GM23248 (cell line): Measurements from ENCODE around the gene BHLHA15. TPM values are rescaled to one million over a fixed set of nuclear protein-coding genes. Genes with fewer than 3 reads are reported as not detected.

Experiments
- DNase-seq: peaks from one replicate; pipeline ENCODE4 v3.0.0-alpha.2; 2015
- H2AFZ ChIP-seq: fragments of 200-600 bp; sonication (generic); 2 replicates; pipeline ENCODE4 v1.6.1; 2016; ENCODE audit warnings: antibody characterized with exemption
- H3F3A ChIP-seq: fragments of 200-600 bp; sonication (generic); 2 replicates; pipeline ENCODE4 v1.6.1; 2016; ENCODE audit warnings: mild to moderate bottlenecking, antibody characterized with exemption, mixed run types; ENCODE audit not compliant: insufficient read depth
- H3K27ac ChIP-seq: fragments of 200-600 bp; sonication (generic); 2 replicates; pipeline ENCODE4 v1.5.1; 2016; ENCODE audit warnings: mild to moderate bottlenecking
- H3K27me3 ChIP-seq: fragments of 200-600 bp; sonication (generic); replicated peaks from 2 replicates; pipeline ENCODE4 v1.6.1; 2016; ENCODE audit warnings: mild to moderate bottlenecking; ENCODE audit not compliant: insufficient read depth
- H3K36me3 ChIP-seq: fragments of 200-600 bp; sonication (generic); 2 replicates; pipeline ENCODE4 v1.6.1; 2016; ENCODE audit warnings: low read depth, mild to moderate bottlenecking
- H3K4me1 ChIP-seq: fragments of 200-600 bp; sonication (generic); 2 replicates; pipeline ENCODE4 v1.6.1; 2016; ENCODE audit warnings: mild to moderate bottlenecking; ENCODE audit not compliant: insufficient read depth
- H3K4me2 ChIP-seq: fragments of 200-600 bp; sonication (generic); one replicate; pipeline ENCODE4 v1.6.1; 2016; ENCODE audit warnings: mild to moderate bottlenecking; ENCODE audit not compliant: unreplicated experiment
- H3K4me3 ChIP-seq: fragments of 200-600 bp; sonication (generic); 2 replicates; pipeline ENCODE4 v1.5.1; 2016; ENCODE audit warnings: mild to moderate bottlenecking
- H3K79me2 ChIP-seq: fragments of 200-600 bp; sonication (generic); 2 replicates; pipeline ENCODE4 v1.6.1; 2016; ENCODE audit warnings: mild to moderate bottlenecking; ENCODE audit not compliant: insufficient read depth
- H3K9ac ChIP-seq: fragments of 200-600 bp; sonication (generic); 2 replicates; pipeline ENCODE4 v1.6.1; 2016; ENCODE audit warnings: mild to moderate bottlenecking
- H3K9me2 ChIP-seq: fragments of 200-600 bp; sonication (generic); 2 replicates; pipeline ENCODE4 v1.6.1; 2016; ENCODE audit warnings: mixed run types, mild to moderate bottlenecking, moderate library complexity; ENCODE audit not compliant: insufficient read depth
- H3K9me3 ChIP-seq: fragments of 200-600 bp; sonication (generic); one replicate; pipeline ENCODE4 v1.6.1; 2017; ENCODE audit warnings: low read depth
- H4K20me1 ChIP-seq: fragments of 200-600 bp; sonication (generic); 2 replicates; pipeline ENCODE4 v1.6.0; 2016; ENCODE audit not compliant: insufficient read depth
- EZH2 ChIP-seq: fragments of 200-600 bp; sonication (generic); IDR thresholded peaks from 2 replicates; pipeline ENCODE4 v1.6.1; 2018; ENCODE audit warnings: antibody characterized with exemption, mild to moderate bottlenecking; ENCODE audit not compliant: insufficient read depth, poor library complexity, severe bottlenecking
- EZH2phosphoT487 ChIP-seq: fragments of 200-600 bp; sonication (generic); IDR thresholded peaks from 2 replicates; pipeline ENCODE4 v1.6.1; 2018; ENCODE audit warnings: antibody characterized with exemption, moderate library complexity, mild to moderate bottlenecking, low read depth; ENCODE audit not compliant: insufficient read depth
- WGBS, 2 experiments: methylation state at CpG; one replicate each; pipeline ENCODE4 v1.1.6; 2015 to 2017; ENCODE audit warnings: low lambda C conversion rate in 2 of 2, low coverage in 1 of 2; ENCODE audit errors: missing lambda C conversion rate in 2 of 2; 5-methylcytosine and 5-hydroxymethylcytosine counted together
- in situ Hi-C: fragments of 300-500 bp; cut with MboI; formaldehyde crosslinking; loops from 2 replicates; pipeline ENCODE4 v1.15.0; 2020
- polyA plus RNA-seq: library from polyadenylated mRNA; unstranded; fragments of >200 nt; fragmentation: Nextera tagmentation; extraction: Ambion mirVana; gene quantifications from 2 replicates; pipeline ENCODE4 v1.2.1, GENCODE V29; 2016
- total RNA-seq: library from RNA; depleted of rRNA; stranded (reverse); fragments of >200 nt; shearing (Covaris generic); gene quantifications from 2 replicates; pipeline ENCODE4 v1.2.3, GENCODE V29; 2014

BHLHA15 gene
- total and polyA plus RNA-seq, 2 experiments from 2014 or later, result not detected

DNA sequence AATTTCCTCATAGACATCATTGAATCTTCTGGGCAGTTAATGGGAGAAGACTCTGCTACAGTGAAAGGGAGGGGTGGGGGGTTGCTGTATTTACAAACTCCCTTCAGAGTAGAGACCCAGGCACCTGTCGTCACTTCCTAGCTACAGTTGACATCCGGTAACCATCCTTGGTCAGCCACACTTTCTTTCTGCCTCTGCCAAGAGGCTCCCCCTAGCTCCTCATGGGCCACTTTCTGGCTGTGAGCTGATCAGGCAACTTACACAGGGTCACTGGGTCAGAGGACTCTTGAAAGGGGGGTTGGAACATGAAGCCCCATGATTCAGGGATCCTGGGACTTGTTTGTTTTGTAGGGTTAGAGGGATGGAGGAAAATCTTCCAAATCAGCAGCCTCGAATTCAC lies 39.5 kb downstream of the BHLHA15 start:
- Histone ChIP-seq H3K4me1 (peaks cover 4% of the 10 kb centered on the region; the same call in 1 of the 2 replicates), H3K9me3 (no peaks in the 10 kb centered on the region), H4K20me1 (no peaks in the 10 kb centered on the region), H2AFZ (no peak overlapping the region), H3K4me2 (no peak overlapping the region), H3K27ac (no peak overlapping the region), H3K36me3 (no peaks in the 10 kb centered on the region), H3K79me2 (peaks cover 47% of the 10 kb centered on the region), H3K27me3 (no peaks in the 10 kb centered on the region), H3K9me2 (no peaks in the 10 kb centered on the region), H3K9ac (0 out of 2 replicates have a peak overlapping the region, but pooled peaks have one; percentile 84), H3F3A (no peaks in the 10 kb centered on the region), H3K4me3 (no peak overlapping the region)
- 83 to 93% methylated on average over 3 of the region's 3 CpGs for WGBS, 2 experiments
- TF ChIP-seq EZH2 (no peak), EZH2phosphoT487 (no peak)
- in situ Hi-C loops, result no loop called here
- DNase-seq, result no peak

DNA sequence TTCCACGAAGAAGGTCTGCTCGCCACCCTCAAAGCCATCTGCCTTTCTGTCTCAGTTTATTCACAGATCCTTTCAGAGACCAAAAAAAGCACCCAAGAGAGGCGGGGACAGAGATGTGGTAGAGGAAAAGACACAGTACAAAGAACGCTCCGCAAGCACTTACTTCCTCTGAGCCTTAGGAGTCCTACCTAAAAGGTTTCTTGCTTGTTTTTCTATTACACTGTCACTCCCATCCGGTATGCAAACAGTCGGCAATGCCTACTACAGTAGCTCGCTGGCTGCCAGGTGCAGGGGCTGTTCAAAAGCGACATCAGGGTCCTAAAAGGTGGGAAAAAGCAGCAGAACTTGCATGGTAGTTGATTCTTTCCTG lies 40.0 kb downstream of the BHLHA15 start:
- WGBS, 2 experiments, result 50 to 51% methylated on average over 9 of the region's 9 CpGs
- no peaks in the 10 kb centered on the region for H4K20me1 ChIP-seq
- H3K36me3 ChIP-seq, result no peaks in the 10 kb centered on the region
- no peaks in the 10 kb centered on the region for H3F3A ChIP-seq
- no peak for DNase-seq
- no peaks in the 10 kb centered on the region for H3K9me3 ChIP-seq
- H3K4me2 ChIP-seq, result peak overlapping the region; percentile 79
- peaks cover 47% of the 10 kb centered on the region for H3K79me2 ChIP-seq
- no peak overlapping the region for H3K27ac ChIP-seq
- no peaks in the 10 kb centered on the region for H3K9me2 ChIP-seq
- in situ Hi-C loops, result no loop called here
- no peaks in the 10 kb centered on the region for H3K27me3 ChIP-seq
- peak overlapping the region; percentile 96 for H3K4me3 ChIP-seq
- H3K9ac ChIP-seq, result peak overlapping the region; percentile 84
- H2AFZ ChIP-seq, result peak overlapping the region; percentile 96; the same call in 1 of the 2 replicates
- peaks cover 4% of the 10 kb centered on the region; the same call in 1 of the 2 replicates for H3K4me1 ChIP-seq
- no peak for TF ChIP-seq EZH2
- TF ChIP-seq EZH2phosphoT487, result no peak

DNA sequence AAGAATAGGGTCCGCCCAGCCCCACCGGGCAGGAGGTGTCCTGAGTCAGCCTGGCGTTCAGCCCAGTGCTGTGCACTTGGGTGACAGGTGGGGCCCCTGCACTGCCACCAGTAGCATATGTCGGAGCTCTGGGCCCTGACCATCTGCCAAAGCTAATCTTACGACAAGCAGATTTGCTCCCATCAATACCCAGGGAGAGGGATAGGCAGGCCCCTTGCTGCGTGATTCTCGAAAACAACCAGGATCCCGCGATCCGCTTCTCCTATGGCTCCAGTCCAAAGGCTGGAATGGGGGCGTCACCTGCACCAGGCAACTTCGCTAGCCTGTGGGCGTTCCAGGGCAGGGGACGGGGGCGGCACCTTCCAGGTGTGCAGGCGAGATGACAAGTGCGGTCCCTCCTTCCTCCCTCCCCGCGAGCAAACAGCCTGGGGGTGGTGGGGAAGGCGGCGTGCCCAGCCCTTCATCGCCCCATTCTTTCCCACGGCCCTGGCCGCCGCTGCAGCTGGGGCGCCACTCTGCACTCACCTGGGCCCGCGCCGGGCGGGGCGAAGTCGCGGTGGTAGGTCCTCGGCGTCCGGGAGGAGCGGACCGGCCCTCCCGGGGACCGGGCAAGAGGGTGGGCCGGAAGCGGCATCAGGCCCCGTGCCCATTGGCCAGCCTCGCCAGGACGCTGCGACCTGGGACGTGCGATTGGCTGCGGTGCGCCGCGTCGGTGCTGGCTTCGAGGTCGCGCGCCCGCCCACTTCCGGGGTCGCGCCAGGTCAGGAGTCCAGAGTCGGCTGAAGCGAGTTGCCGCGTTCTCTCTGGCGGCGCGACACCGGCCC lies 40.6 kb downstream of the BHLHA15 start, which contains the start of gene TECPR1:
TECPR1 (minus strand) TSS at position 632 of the 824 bp plus-strand sequence. CDS start 6,086 bp downstream, outside the sequence.
- peak within 1 kb of the TSS; percentile 96 for H2AFZ ChIP-seq
- peak within 1 kb of the TSS; percentile 79 for H3K4me2 ChIP-seq
- no peaks in the 10 kb centered on the region for H3K36me3 ChIP-seq
- in situ Hi-C loops, result no loop called here
- peaks cover 47% of the 10 kb centered on the region for H3K79me2 ChIP-seq
- TF ChIP-seq EZH2phosphoT487, result no peak
- no peak for TF ChIP-seq EZH2
- peaks cover 4% of the 10 kb centered on the region; the same call in 1 of the 2 replicates for H3K4me1 ChIP-seq
- 1 to 2% methylated on average over 52 to 67 of the region's 69 CpGs for WGBS, 2 experiments
- no peaks in the 10 kb centered on the region for H3K27me3 ChIP-seq
- no peaks in the 10 kb centered on the region for H4K20me1 ChIP-seq
- no peaks in the 10 kb centered on the region for H3K9me3 ChIP-seq
- no peaks in the 10 kb centered on the region for H3F3A ChIP-seq
- H3K9me2 ChIP-seq, result no peaks in the 10 kb centered on the region
- H3K4me3 ChIP-seq, result peak within 1 kb of the TSS; percentile 96
- peak within 1 kb of the TSS; percentile 34 for H3K27ac ChIP-seq
- peak within 1 kb of the TSS; percentile 84 for H3K9ac ChIP-seq
- peak; percentile 97 for DNase-seq

GRCh38 chr7:98252425-98253054 lies 41.3 kb downstream of the BHLHA15 start:
- no peaks in the 10 kb centered on the region for H3K9me2 ChIP-seq
- H3K79me2 ChIP-seq, result peaks cover 47% of the 10 kb centered on the region
- DNase-seq, result peak; percentile 49
- H3K4me1 ChIP-seq, result peaks cover 4% of the 10 kb centered on the region; the same call in 1 of the 2 replicates
- no peaks in the 10 kb centered on the region for H3K9me3 ChIP-seq
- no peak for TF ChIP-seq EZH2
- no peak for TF ChIP-seq EZH2phosphoT487
- peak overlapping the region; percentile 96 for H2AFZ ChIP-seq
- 16 to 18% methylated on average over 32 of the region's 32 CpGs for WGBS, 2 experiments
- H3K27me3 ChIP-seq, result no peaks in the 10 kb centered on the region
- no peaks in the 10 kb centered on the region for H3K36me3 ChIP-seq
- peak overlapping the region; percentile 79 for H3K4me2 ChIP-seq
- peak overlapping the region; percentile 15; the same call in 1 of the 2 replicates for H3K27ac ChIP-seq
- H3K9ac ChIP-seq, result peak overlapping the region; percentile 84
- no peaks in the 10 kb centered on the region for H3F3A ChIP-seq
- peak overlapping the region; percentile 96 for H3K4me3 ChIP-seq
- in situ Hi-C loops, result no loop called here
- H4K20me1 ChIP-seq, result no peaks in the 10 kb centered on the region
